Hepatocyte (in vitro differentiated cells): ENCODE measurements around the gene HACD2.

Source experiments
- CTCF ChIP-seq: fragments of 200-600 bp; sonication (generic); IDR thresholded peaks from 2 replicates; pipeline ENCODE4 v1.5.1; 2016; ENCODE audit warnings: antibody characterized with exemption, mild to moderate bottlenecking; ENCODE audit not compliant: poor library complexity
- EZH2 ChIP-seq: fragments of 200-600 bp; sonication (generic); IDR thresholded peaks from 2 replicates; pipeline ENCODE4 v1.6.1; 2016; ENCODE audit warnings: antibody characterized with exemption, mild to moderate bottlenecking, borderline replicate concordance
- EZH2phosphoT487 ChIP-seq: fragments of 200-600 bp; sonication (generic); IDR thresholded peaks from one replicate; pipeline ENCODE4 v1.6.1; 2018; ENCODE audit warnings: antibody characterized with exemption, mild to moderate bottlenecking, low read depth, moderate library complexity; ENCODE audit not compliant: unreplicated experiment, severe bottlenecking

- TF ChIP-seq CTCF: no peak
- TF ChIP-seq EZH2: no peak
- TF ChIP-seq EZH2phosphoT487: no peak
Measured at GRCh38 chr3:123561188-123561587, 23.7 kb downstream of the HACD2 start.
